Testis (tissue), 3 donors: ENCODE measurements around the gene PUSL1. TPM values are rescaled to one million over a fixed set of nuclear protein-coding genes. Genes with fewer than 3 reads are reported as not detected.
"Not testable (repeated sequence)": the region's sequence is repeated elsewhere in the genome, so short reads cannot be mapped to it uniquely, and the experiment has no call there.

Source experiments
- DNase-seq: peaks from one replicate; pipeline ENCODE4 v3.0.0-alpha.2; 2019
- H3K27ac ChIP-seq, 2 donors: fragments of 200-600 bp; sonication (generic); one replicate each; pipeline ENCODE4 v1.5.1; 2019
- H3K27me3 ChIP-seq: fragments of 200-600 bp; sonication (generic); one replicate; pipeline ENCODE4 v1.5.1; 2019
- H3K36me3 ChIP-seq: fragments of 200-600 bp; sonication (generic); one replicate; pipeline ENCODE4 v1.5.1; 2017; ENCODE audit warnings: low read depth; ENCODE audit errors: missing control alignments
- H3K4me1 ChIP-seq: fragments of 200-600 bp; sonication (generic); one replicate; pipeline ENCODE4 v1.5.1; 2019
- H3K4me3 ChIP-seq, 2 donors: fragments of 200-600 bp; sonication (generic); one replicate each; pipeline ENCODE4 v1.5.1; 2017 to 2019
- H3K9me3 ChIP-seq: fragments of 200-600 bp; sonication (generic); one replicate; pipeline ENCODE4 v1.5.1; 2017
- POLR2A ChIP-seq: fragments of 450-650 bp; IDR thresholded peaks from one replicate; pipeline ENCODE4 v1.6.1; 2017; ENCODE audit warnings: antibody characterized with exemption, mild to moderate bottlenecking, moderate library complexity
- WGBS, 2 donors: methylation state at CpG; one replicate each; pipeline ENCODE4 v1.1.5; 2018; 5-methylcytosine and 5-hydroxymethylcytosine counted together
- intact Hi-C: fragments of 100-400 bp; cut with DNase I; formaldehyde crosslinking; loops from one replicate; pipeline ENCODE4 v1.15.1; 2023; ENCODE audit warnings: low total_unique reads
- polyA plus RNA-seq: library from polyadenylated mRNA; stranded (reverse); fragments of 350-450 nt; fragmentation: Illumina TruSeq; extraction: RNeasy Lipid Tissue Mini Kit (QIAGEN cat#74804); gene quantifications from one replicate; pipeline ENCODE4 v1.2.3, GENCODE V29; 2014; ENCODE audit warnings: low read depth, low replicate concordance; ENCODE audit not compliant: insufficient read depth
- total RNA-seq, 2 donors: library from RNA; depleted of rRNA; stranded (reverse); fragments of >200 nt; gene quantifications; one replicate each; pipeline ENCODE4 v1.2.3, GENCODE V29; 2016
- TF ChIP-seq, protein P1 (sequence below), 3 experiments: fragments of 450-650 bp in 2 of 3; fragments of 200-600 bp in 1 of 3; sonication (generic) in 1 of 3; IDR thresholded peaks; one replicate each; pipeline ENCODE4 v1.5.1; 2016 to 2019; ENCODE audit warnings: antibody characterized with exemption in 3 of 3, mild to moderate bottlenecking in 2 of 3, moderate library complexity in 1 of 3

PUSL1 gene
- total and polyA plus RNA-seq, 3 donors from 2014 or later = 12.4 to 39.0 (median 35.4) TPM

- Histone ChIP-seq H3K27ac (no peak overlapping the region), H3K9me3 (no peaks in the 10 kb centered on the region), H3K27me3 (no peaks in the 10 kb centered on the region), H3K4me1 (peaks cover 10% of the 10 kb centered on the region), H3K4me3 (no peak overlapping the region), H3K36me3 (no peaks in the 10 kb centered on the region)
- TF ChIP-seq POLR2A = no peak
- TF ChIP-seq, protein P1, sequence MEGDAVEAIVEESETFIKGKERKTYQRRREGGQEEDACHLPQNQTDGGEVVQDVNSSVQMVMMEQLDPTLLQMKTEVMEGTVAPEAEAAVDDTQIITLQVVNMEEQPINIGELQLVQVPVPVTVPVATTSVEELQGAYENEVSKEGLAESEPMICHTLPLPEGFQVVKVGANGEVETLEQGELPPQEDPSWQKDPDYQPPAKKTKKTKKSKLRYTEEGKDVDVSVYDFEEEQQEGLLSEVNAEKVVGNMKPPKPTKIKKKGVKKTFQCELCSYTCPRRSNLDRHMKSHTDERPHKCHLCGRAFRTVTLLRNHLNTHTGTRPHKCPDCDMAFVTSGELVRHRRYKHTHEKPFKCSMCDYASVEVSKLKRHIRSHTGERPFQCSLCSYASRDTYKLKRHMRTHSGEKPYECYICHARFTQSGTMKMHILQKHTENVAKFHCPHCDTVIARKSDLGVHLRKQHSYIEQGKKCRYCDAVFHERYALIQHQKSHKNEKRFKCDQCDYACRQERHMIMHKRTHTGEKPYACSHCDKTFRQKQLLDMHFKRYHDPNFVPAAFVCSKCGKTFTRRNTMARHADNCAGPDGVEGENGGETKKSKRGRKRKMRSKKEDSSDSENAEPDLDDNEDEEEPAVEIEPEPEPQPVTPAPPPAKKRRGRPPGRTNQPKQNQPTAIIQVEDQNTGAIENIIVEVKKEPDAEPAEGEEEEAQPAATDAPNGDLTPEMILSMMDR (IDR thresholded peaks at IDR 0.05) = no peak
- no peak for DNase-seq
- WGBS, 2 donors = 74 to 81% methylated on average over 13 to 26 of the region's 26 CpGs
- intact Hi-C loops = no loop called here
Measured at GRCh38 chr1:1315435-1315954, 7.1 kb downstream of the PUSL1 start.

DNA sequence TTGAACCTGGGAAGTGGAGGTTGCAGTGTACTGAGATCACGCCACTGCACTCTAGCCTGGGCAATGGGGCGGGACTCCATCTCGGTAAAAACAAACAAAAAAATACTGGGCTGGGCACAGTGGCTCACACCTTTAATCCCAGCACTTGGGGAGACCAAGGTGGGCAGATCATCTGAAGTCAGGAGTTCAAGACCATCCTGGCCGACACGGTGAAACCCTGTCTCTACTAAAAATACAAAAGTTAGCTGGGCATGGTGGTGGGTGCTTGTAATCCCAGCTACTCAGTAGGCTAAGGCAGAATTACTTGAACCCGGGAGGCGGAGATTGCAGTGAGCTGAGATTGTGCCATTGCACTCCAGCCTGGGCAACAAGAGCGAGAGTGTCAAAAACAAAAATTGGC, 7.8 kb downstream of the PUSL1 start:
- H3K36me3 ChIP-seq, DNase-seq, intact Hi-C loops, H3K27ac ChIP-seq, H3K4me3 ChIP-seq, H3K9me3 ChIP-seq, H3K27me3 ChIP-seq: not testable (repeated sequence)
- H3K4me1 ChIP-seq = peaks cover 10% of the 10 kb centered on the region
- WGBS, 2 donors = 92 to 95% methylated on average over 8 of the region's 8 CpGs

GRCh38 chr1:1317420-1317819, 9.0 kb downstream of the PUSL1 start:
- no peaks in the 10 kb centered on the region for H3K36me3 ChIP-seq
- intact Hi-C loops = no loop called here
- TF ChIP-seq POLR2A = no peak
- TF ChIP-seq, protein P1 (IDR thresholded peaks at IDR 0.05) = no peak
- H3K27ac ChIP-seq = peak overlapping the region in 1 of 2 donors; percentile 37
- no peak for DNase-seq
- no peaks in the 10 kb centered on the region for H3K27me3 ChIP-seq
- 89 to 90% methylated on average over 6 of the region's 6 CpGs for WGBS, 2 donors
- H3K9me3 ChIP-seq = no peaks in the 10 kb centered on the region
- no peak overlapping the region for H3K4me3 ChIP-seq
- H3K4me1 ChIP-seq = peaks cover 10% of the 10 kb centered on the region

- 55 to 64% methylated on average over 9 of the region's 9 CpGs for WGBS, 2 donors
- Histone ChIP-seq H3K36me3 (no peaks in the 10 kb centered on the region), H3K4me1 (peaks cover 18% of the 10 kb centered on the region), H3K9me3 (no peaks in the 10 kb centered on the region), H3K27ac (peak overlapping the region in 1 of 2 donors; percentile 37), H3K4me3 (no peak overlapping the region), H3K27me3 (no peaks in the 10 kb centered on the region)
- DNase-seq = peak; percentile 91
- intact Hi-C loops = no loop called here
- TF ChIP-seq, protein P1 (IDR thresholded peaks at IDR 0.05) = no peak
- TF ChIP-seq POLR2A = no peak
Measured at GRCh38 chr1:1318131-1318652, 9.8 kb downstream of the PUSL1 start.

- Histone ChIP-seq H3K27me3 (no peaks in the 10 kb centered on the region), H3K4me3 (no peak overlapping the region), H3K4me1 (peaks cover 21% of the 10 kb centered on the region), H3K27ac (peak overlapping the region in 1 of 2 donors; percentile 4), H3K9me3 (no peaks in the 10 kb centered on the region), H3K36me3 (no peaks in the 10 kb centered on the region)
- TF ChIP-seq, protein P1 (IDR thresholded peaks at IDR 0.05) = no peak
- no peak for TF ChIP-seq POLR2A
- intact Hi-C loops = no loop called here
- no peak for DNase-seq
- WGBS, 2 donors = 88 to 91% methylated on average over 20 to 36 of the region's 36 CpGs
Measured at GRCh38 chr1:1318777-1319645, 10.6 kb downstream of the PUSL1 start.
